Astrocyte of the hippocampus (primary cell): ENCODE measurements around the gene ABCB6.

ENCODE experiments used
- DNase-seq: peaks from one replicate; pipeline ENCODE4 v3.0.0; 2011; ENCODE audit warnings: low read depth, low spot score

ABCB6 gene

DNA sequence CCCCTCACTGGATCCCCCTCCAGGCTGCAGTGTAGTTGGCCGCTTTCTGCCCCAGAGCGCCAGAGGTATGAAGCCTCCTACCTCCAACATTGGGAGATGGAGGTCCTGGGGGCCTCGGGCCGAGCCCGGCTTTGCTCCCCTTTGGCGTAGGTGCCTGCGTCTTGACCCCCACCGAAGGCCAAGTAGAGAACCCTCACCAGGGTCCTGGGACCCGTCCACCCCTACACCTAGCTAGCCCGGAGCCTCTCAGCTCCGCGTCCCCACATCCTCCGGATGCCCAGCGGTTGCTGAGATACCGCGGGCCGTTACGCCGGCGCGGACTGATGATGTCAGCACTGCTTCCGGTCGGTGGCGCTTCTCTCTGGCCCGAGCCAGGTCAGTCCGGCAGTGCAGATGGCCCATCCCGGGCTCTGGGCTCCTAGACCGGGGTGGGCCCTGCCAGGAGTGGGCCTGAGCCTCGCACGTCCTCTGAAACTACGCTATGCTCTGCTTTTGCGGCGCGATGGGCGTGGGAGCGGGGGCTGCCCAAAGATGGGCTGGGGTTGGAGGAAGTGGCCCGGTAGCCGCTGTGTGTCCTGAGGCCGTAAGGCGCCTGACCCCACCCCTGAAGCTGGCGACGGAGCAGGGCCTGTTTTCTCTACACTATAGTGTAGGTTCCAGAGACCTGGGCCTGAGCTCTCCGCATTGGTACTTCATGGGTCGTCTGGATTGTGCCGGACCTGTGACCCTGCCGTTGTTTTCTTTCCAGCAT is 26.6 kb upstream of the ABCB6 start, which contains the start of the genes GLB1L and STK16:
Gene GLB1L (minus strand): TSS at position 297 of the 751 bp plus-strand sequence. CDS start 1,871 bp downstream, outside the sequence.
Gene STK16 (plus strand): TSS at position 332 of the 751 bp plus-strand sequence. CDS start 521 bp downstream, outside the sequence.
- peak; percentile 98 for DNase-seq

DNA sequence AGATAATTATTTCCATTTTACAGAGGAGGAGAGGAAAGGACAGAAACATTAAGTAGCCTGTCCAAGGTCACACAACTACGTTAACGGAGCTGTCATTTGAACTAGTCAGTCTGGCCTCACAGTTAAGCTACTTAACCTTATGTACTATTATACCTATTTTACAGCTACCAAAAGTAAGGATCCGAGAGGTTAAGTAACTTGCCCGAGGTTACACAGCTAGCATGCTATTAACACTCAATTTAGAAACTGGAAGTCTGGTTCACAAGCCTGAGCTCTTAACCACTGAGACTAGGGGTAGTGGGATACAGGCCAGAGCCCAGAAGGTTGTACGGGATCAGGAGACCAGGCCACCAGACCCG is 26.0 kb upstream of the ABCB6 start:
- DNase-seq, result no peak

DNA sequence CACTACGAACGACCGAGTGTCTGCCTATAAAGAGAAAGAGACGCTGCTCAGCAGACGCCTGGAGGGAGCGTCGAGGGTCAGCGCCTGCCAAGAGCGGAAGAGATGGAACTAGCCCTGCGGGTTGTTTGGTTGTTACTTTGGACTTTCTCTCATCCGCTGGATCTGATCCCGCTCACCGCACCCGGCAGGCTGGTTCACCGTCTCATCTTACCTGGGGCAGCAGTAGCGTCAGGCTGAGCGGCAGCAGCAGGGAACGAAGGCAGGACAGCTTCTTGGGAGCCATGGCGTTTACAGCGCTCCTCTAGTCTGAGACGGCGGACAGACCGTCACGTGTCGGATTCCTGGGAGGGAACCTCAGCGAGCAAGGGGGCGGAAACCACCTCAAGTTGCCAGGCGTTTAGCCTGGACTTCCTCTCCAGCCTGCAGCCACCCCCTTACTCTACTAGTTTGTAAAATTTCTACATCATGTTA is 24.6 kb upstream of the ABCB6 start:
- no peak for DNase-seq

DNA sequence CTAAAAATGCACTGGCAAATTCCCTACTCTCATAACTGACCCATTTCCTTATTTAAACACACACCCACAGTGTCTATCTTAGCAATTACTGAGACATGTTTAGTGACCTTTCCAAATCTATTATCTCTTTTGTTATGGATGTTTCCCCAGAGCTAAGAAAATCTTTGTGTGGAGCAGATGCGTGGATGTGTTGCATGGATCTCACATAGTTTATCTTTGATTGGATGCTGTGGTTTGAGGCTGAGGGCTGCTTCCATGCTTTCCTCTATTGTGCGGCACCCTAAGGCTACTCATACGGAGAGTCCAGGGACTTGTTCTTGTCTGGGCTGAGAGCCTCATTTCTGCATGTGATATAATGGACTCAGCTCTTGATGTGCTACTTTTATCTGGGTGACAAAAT is 15.6 kb upstream of the ABCB6 start:
- DNase-seq, result no peak

DNA sequence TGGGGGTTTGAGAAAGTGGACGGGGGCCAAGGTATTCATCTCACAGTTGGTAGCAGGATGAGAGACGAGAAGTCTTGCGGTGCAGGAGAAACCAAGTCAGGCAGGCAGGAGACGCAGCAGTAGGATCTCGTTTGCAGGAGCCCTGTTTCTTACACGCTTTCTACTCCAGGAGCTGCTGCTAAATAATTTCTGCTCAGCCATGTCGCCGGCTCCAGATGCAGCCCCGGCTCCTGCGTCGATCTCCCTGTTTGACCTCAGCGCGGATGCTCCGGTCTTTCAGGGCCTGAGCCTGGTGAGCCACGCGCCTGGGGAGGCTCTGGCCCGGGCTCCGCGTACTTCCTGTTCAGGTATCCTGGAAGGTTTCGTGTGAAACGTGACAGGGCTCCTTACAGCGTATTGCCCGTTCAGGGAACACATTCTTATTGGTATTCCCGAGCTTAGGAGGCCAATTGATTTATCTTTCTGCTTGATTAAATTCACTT is 11.3 kb upstream of the ABCB6 start:
- DNase-seq, result no peak

DNA sequence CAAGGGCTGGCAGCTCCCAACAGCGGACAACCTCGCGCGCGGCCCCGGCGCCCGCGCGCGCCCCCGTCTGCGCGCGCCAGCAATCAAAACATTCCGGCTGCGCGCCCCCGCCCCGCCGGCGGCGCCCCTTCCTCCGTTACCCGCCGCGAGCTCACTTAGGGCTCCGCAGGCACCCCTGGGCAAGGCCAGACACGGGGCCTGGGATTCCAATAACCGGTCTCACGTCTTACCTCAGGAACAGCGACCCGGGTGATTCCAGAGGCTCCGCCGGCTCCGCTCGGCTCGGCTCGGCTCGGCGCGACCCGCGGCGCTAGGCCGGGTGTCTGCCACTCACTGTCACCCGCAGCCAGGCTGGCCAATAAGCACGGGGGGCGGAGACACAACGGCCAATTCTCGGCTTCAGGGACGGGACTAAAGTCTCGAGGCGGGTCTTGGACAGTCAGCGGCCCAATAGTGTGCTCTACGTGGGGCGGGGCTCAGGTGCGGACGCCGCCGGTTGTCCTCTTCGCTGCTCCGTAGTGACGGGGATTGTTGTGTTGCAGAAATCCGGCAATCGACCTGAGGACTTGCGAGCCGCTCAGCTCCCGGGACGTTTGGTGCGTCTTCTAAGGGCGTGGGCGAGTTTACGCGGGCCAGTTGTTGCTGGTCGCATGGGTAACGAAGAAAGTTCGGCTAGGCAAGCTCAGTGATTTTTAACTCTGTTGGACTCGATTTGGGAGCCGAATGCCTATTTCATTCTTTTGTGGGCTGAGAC is 10.7 kb upstream of the ABCB6 start, which contains the start of the genes ANKZF1 and ATG9A:
Gene ANKZF1 (plus strand): TSS at position 502 of the 754 bp plus-strand sequence. CDS start 452 bp downstream, outside the sequence.
Gene ATG9A (minus strand): TSS at position 332 of the 754 bp plus-strand sequence. CDS start 1,612 bp downstream, outside the sequence.
- peak; percentile 99 for DNase-seq

DNA sequence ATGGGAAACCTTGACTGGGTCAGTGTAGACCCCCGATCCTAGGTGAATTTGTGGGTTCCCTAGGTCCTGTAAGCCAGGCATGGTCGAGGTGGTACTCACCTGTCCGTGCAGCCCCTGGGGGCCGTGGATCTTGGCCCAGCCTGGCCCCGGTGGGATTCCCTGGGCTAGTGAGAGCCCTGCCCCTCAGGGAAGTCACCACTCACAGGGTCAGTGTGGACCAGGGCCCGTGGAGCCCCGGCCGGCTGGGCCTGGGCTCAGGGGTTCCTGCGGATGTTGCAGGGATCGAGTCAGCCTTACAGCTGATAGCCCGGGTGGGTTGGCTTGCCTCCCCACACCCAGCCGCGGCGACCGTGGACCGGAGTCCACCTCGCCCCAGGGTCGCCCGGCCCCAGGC is 10.2 kb upstream of the ABCB6 start:
- DNase-seq, result no peak

DNA sequence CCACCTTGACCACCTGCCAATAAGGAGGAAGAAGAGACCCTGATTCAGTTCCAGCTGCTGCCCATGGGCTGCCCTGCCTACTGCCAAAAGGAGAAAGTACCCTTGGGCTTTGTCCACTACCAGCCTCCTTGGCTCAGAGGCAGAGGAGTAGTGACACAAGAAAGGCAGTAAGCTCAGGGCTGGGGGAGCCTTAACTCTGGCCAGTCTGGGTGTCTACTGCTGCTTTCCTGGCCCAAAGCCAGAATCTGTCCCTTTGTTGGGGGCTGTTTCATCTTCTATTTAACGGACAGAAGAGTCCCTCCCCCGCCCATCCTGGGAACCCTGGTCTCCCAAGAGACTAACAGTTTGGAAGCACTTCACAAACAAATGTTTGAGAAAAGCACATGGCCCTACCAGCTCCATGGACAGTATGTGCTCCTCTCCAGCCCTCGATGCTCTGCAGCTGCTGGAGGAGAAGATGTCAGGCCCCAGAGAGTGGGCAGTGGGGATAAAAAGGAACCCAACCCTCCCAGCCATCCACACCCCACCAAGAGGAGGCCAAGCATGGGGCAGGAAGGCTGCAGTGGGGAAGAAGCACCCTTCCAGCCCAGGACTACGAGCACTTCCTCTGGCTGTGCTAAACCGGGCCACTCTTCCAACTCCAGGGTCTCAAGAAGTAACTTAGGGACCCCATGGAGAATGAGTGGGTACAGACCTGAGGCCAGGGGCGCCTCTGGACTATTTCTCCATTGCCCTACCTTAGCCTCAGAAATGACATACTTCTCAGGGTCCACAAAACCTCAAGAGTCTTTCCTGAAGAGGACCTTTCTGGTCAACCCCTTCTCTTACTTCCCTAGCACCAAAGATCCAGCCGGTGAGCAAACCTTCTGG is 9.5 kb upstream of the ABCB6 start:
- DNase-seq, result peak; percentile 11

DNA sequence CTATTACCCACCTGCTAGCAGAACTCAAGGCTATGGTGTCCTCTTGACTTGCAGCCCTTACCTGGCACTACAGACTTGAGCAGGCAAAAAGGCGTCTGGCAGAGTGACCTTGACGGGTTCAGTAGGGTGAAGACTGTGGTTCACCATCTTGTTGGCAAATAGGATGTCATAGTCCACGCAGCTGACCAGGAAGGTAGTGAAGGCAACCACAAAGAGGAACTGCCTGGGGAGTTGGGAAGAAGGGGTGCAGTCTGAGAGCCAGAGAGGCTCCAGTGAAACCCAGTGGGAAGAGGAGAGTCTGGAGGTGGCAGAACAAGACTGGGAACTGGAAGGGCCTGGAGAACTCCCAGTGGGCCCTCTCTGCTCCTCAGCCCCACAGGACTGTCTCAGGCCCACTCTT is 6.6 kb upstream of the ABCB6 start:
- no peak for DNase-seq

DNA sequence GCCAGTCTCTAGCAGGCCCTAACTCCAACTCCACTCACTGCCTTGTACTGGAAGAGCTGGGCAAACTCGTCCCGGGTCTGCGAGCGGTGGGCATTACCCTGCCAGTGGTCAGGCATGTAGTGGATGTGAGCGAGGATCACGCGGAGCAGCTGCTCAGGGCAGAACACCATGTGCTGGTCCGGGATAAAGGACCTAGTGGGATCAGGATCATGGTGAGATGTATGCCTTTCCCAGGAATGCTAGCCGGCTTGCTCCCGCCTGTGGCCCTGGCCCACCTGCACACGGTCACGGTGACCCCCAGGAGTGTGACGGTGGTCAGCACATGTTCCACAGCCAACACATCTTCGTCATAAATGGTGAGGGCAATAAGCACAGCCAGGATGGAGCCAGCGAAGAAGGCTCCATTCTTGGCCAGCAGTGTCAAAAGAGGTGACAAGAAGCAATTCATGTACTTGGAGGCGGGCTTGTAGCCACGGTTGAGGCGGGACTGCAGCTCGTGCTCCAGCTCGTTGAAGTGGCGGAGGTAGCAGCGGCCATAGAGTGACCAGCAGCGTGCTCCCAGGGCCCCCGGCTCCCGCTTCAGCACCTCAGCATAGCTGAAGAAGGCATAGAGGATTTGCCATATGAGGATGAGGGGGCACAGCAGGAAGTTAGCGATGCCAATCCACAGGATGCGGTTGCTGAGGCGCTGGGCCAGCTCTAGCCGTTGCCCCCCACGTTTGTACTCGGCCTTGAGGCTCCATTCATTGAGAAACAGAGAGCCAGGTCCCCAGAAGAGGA is 5.3 kb upstream of the ABCB6 start:
- DNase-seq, result no peak

DNA sequence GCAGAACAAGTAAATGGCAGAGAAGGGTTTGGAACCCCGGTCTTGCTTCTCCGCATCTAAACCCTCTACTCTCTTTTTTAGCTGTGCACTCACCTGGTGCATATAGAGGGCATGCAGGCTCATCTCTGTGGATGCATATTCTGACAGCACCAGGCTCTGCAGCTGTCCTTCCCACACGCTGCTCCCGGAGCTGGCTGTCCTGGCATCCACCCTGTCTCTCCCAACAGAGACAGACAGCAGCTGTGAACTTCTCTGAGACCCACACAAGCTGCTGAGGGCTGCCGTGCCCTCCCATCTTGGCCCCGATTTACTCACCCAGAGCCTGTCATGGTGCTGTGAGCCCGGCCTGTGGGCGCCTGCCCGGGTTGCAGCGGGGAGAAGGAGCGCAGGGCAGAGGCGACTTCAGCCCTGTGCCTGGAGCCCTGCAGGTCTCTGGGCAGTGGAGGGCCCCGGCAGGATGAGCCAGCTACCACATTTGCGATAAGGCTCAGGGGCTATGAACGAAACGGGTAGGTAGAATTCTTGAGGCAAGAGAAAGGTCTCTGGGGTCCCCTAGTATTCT is 3.3 kb upstream of the ABCB6 start:
- no peak for DNase-seq

DNA sequence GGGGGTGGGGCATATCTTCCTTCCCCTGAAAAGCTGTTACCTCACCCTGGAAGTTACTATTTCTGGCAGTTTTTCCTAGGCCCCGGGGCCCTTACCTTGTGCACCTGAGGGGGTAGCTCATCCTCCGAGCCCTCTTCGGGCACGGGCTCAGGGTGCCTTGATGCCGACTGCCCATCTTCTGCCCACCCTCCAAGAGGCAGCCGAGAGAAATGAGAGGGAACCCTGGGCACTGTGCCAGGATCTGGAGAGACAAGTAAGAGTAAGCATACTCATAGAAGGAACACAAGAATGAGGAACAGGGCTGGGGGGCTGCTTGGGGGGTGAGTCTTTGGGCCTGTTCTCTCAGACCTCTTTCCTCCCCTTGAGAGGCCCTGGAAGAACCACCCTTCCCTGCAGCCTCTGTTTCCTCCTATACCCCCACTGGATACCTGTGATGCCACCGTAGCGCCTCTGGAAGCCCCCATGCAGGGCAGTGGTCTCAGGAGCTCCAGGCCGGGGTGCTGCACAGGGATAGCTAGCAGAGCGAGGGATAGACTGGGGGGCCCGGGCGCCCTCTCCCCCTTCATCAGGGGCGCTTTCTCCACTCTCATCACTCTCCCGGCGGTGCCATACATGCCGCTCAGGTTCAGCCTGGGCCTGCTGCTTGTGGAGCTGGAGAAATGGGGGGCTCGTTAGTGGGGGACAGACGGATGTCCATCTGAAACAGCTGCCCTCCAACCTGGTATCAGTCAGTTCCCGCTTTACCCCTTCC is 2.1 kb upstream of the ABCB6 start:
- no peak for DNase-seq

DNA sequence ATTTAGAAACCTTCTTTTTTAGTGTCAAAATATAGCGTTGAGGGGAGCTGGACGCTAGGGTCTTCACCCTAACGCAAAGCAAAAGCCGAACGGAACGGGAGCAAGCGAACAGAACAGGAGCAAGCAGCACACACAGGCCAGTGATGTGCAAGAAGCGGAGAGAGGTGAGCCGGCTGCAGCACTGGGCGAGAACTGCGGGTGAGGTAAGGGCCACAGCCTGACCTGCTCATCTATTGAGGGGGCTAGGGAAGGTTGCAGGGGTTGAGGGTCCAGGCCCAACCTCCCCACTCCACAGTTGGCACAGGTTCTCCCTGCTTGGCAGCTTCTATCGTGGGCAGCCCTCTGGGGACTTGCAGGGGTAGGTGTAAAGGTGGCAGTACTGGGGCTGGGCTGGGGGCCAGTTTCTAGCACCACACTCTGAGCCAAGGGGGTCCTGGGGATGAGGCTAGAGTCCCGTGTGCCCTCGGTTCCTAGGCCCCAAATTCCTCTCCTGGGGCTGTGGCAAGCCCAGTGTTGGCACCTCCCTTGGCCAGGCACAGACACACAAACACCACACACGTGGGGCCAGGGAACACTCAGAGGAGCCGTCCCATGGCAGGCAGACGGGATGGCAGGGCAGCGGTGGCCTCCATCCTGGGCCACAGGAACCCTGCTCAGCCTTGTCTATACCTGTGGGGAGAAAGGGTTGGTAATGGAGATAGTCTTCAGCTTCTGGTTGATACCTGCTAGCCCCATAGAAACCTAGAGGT is 1.2 kb upstream of the ABCB6 start:
- no peak for DNase-seq

DNA sequence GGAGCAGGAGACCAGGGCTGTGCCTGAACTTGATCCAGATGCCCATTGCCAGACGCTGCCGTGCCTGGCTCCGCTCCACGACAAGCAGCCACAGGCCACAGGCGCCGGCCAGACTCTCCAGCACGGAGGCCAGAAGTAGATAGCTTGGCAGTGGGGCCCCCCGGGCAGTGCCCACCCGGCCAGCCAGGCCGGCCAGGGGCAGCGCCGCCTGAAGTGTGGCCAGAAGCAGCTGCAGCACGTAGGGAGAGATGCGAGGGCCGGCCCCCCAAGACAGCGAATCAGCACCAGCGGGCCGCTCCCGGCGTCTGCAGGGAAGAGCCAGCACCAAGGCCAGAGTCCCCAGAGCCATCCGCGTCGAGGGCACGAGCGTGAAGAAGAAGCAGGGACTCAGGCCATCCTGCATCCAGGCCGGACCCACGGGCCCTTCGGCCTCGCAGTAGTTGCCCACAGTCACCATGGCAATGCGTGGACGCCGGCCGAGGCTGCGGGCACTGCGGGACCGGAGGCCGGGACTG is 484 bp downstream of the ABCB6 start:
- peak; percentile 96 for DNase-seq

DNA sequence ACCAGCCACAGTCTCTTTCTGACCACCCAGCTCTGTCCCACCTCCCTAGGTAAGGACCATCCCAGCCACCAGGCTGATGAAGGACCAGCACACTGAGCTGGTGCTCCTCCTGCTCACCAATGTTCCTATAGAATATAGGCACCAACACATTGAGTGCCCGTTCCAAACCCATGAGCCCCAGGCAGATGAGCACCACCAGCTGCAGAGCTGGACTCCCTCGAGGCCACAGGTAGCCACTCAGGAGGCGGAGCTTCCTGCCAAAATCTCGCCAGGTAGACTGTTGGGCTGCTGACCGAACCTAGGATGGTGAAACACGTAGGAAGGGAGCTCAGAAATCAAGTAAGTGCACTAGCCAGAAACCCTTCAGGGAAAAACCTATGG is 2.2 kb downstream of the ABCB6 start:
- no peak for DNase-seq

DNA sequence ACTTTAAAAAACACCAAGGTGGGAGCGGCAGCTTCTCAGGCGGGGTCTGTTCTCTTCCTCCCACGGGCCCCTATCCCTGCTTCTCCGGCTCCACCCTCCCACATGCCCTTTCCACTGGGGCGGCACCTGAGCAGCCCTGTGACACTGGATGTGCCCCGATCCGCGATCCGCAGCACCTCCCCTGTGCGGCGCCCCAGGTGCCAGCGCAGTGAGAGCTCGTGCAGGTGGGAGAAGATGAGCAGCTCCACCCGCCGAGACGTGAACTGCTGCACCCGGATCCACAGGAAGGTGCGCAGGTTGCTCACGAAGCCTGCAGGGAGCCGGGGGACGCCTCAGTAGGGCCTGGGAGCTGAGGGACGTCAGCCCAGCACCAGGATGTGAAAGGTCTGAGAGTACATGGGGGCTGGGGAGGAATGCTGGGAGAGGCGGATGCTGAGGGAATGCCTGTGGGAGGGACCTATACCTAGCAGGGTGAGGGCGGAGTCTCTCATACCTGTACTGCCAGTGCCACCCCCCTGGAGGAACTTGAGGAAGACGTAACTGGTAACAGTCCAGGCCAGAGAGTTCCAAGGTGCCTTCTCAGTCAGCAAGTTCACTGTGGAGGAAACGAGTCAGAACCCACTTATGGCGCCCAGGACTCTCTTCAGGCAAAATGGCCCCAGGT is 2.8 kb downstream of the ABCB6 start:
- no peak for DNase-seq

DNA sequence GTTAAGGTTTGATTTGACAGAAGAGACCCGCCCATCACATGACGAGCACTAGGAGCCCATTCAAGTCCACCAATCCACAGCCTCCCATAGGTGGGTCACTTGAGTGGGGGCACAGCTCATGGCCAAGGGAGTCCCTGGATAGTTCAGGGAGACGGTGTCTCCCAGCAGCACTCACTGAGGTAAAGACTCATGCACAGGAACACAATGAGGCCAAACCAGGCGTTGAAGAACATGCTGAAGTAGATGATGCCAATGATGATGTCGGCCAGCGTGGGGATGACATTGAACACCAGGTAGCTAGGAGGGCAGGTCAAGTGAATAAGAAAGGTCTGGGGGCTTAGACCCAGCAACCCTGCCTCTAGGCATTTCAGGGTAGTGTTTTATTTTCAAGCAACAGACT is 4.0 kb downstream of the ABCB6 start:
- DNase-seq, result no peak

DNA sequence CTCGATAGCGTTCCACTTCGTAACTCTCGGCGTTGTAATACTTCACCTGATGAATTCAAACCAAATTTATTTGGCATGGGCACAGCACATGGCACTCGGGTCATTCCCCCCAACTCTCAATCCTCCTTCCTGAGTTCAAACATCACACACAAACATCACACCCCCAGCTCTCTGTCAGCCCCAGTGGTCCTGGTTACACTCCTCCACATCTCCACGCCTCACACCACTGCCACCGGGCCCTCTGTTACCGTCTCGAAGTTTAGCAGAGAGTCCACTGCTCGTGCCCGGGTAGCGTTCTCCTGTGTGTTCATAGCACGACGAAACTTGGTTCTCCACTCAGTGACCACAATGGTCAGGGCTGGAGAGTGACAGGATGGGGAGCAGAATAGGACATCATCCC is 4.6 kb downstream of the ABCB6 start:
- no peak for DNase-seq
